Activated CD8-positive, alpha-beta T cell treated with anti-CD3 and anti-CD28 coated beads for 36 hours (primary cell): ENCODE results near the gene PNMA8A. TPM values are rescaled to one million over a fixed set of nuclear protein-coding genes. Genes with fewer than 3 reads are reported as not detected.

Experiments
- ATAC-seq: fragments of 200-7000 bp; cut with Tn5 transposase; one replicate; pipeline ENCODE4 v1.10.0; 2021; ENCODE audit warnings: mild to moderate bottlenecking, moderate library complexity
- CTCF ChIA-PET: fragments of 350-600 bp; sonication (Branson Sonifier 250); formaldehyde crosslinking; loops from one replicate; lab custom pipeline; 2021; ENCODE audit warnings: antibody characterized with exemption; lab: Charles Lee
- POLR2A ChIA-PET: fragments of 350-600 bp; sonication (Branson Sonifier 250); formaldehyde crosslinking; loops from one replicate; lab custom pipeline; 2021; ENCODE audit warnings: antibody characterized with exemption; lab: Charles Lee
- DNase-seq: peaks from one replicate; pipeline ENCODE4 v3.0.0-alpha.2; 2020
- H3K27ac Mint-ChIP-seq: one replicate; pipeline ENCODE4 v1.8.0; 2021; ENCODE audit warnings: mild to moderate bottlenecking, mixed read lengths
- H3K27me3 Mint-ChIP-seq: one replicate; pipeline ENCODE4 v1.8.0; 2021; ENCODE audit warnings: mixed read lengths
- H3K36me3 Mint-ChIP-seq: one replicate; pipeline ENCODE4 v1.8.0; 2021; ENCODE audit warnings: low read depth, mixed read lengths
- H3K4me1 Mint-ChIP-seq: one replicate; pipeline ENCODE4 v1.8.0; 2021; ENCODE audit warnings: low read depth, mixed read lengths
- H3K4me3 Mint-ChIP-seq: one replicate; pipeline ENCODE4 v1.8.0; 2021; ENCODE audit warnings: mild to moderate bottlenecking, moderate library complexity, mixed read lengths
- H3K9me3 Mint-ChIP-seq: one replicate; pipeline ENCODE4 v1.8.0; 2021; ENCODE audit warnings: mixed read lengths
- CTCF ChIP-seq: fragments of 200-600 bp; IDR thresholded peaks from one replicate; pipeline ENCODE4 v1.8.0; 2022; ENCODE audit warnings: antibody characterized with exemption, mild to moderate bottlenecking
- intact Hi-C: fragments of 100-400 bp; cut with micrococcal nuclease; formaldehyde crosslinking; loops from one replicate; pipeline ENCODE4 v1.10.0; 2022
- total RNA-seq, 2 experiments: library from RNA; stranded (reverse); gene quantifications; one replicate each; pipeline ENCODE4 v1.2.3, GENCODE V29; 2021

Gene PNMA8A
- total RNA-seq, 2 experiments from 2014 or later: not detected

GRCh38 chr19:46471811-46472543, 614 bp upstream of the PNMA8A start:
- DNase-seq: no peak
- Mint-ChIP-seq H3K4me1 (no peaks in the 10 kb centered on the region), H3K4me3 (no peak overlapping the region), H3K27ac (no peak overlapping the region), H3K27me3 (peaks cover 41% of the 10 kb centered on the region), H3K9me3 (no peaks in the 10 kb centered on the region), H3K36me3 (no peaks in the 10 kb centered on the region)
- intact Hi-C loops: no loop called here
- no peak for TF ChIP-seq CTCF
- ChIA-PET CTCF (no interaction called here), POLR2A (no interaction called here)
- no peak for ATAC-seq

- Mint-ChIP-seq H3K4me3 (no peak overlapping the region), H3K27ac (no peak overlapping the region)
Measured at GRCh38 chr19:46470376-46470775, 987 bp downstream of the PNMA8A start.

GRCh38 chr19:46469541-46470185, 1.7 kb downstream of the PNMA8A start:
- Mint-ChIP-seq H3K4me3 (no peak overlapping the region), H3K36me3 (no peaks in the 10 kb centered on the region), H3K27me3 (peaks cover 39% of the 10 kb centered on the region), H3K27ac (no peak overlapping the region), H3K4me1 (no peaks in the 10 kb centered on the region), H3K9me3 (no peaks in the 10 kb centered on the region)
- intact Hi-C loops: no loop called here
- no peak for TF ChIP-seq CTCF
- ChIA-PET POLR2A (interaction anchor here (0.9 kb wide), 1 partner anchor 83 kb away, joined by 4 read pairs; no protein-coding TSS in a partner anchor), CTCF (interaction anchor here (1.1 kb wide), 1 partner anchor 74 kb away, joined by 3 read pairs; no protein-coding TSS in a partner anchor)
- no peak for ATAC-seq
- DNase-seq: no peak

More at GRCh38 chr19:46470376-46470775, 987 bp downstream of the PNMA8A start:
- intact Hi-C loops: no loop called here
- peaks cover 41% of the 10 kb centered on the region for H3K27me3 Mint-ChIP-seq
- DNase-seq: no peak
- ChIA-PET POLR2A (interaction anchor here (0.9 kb wide), 1 partner anchor 84 kb away, joined by 4 read pairs; no protein-coding TSS in a partner anchor), CTCF (interaction anchor here (1.1 kb wide), 1 partner anchor 75 kb away, joined by 3 read pairs; no protein-coding TSS in a partner anchor)
- TF ChIP-seq CTCF: no peak
- ATAC-seq: no peak
- no peaks in the 10 kb centered on the region for H3K9me3 Mint-ChIP-seq
- H3K4me1 Mint-ChIP-seq: no peaks in the 10 kb centered on the region
- no peaks in the 10 kb centered on the region for H3K36me3 Mint-ChIP-seq

GRCh38 chr19:46466536-46467196, 4.7 kb downstream of the PNMA8A start:
- CTCF ChIA-PET: interaction anchor here (1.0 to 1.5 kb wide), 2 partner anchors 62 to 71 kb away, joined by 3 read pairs; no protein-coding TSS in a partner anchor
- Mint-ChIP-seq H3K4me3 (no peak overlapping the region), H3K4me1 (no peaks in the 10 kb centered on the region), H3K27me3 (peaks cover 17% of the 10 kb centered on the region), H3K36me3 (no peaks in the 10 kb centered on the region), H3K27ac (no peak overlapping the region), H3K9me3 (no peaks in the 10 kb centered on the region)
- DNase-seq: peak; percentile 10
- POLR2A ChIA-PET: no interaction called here
- intact Hi-C loops: no loop called here
- no peak for ATAC-seq
- TF ChIP-seq CTCF: no peak
